GM20000 (cell line): ENCODE results near the gene TMC8.

Source experiments
- DNase-seq: peaks from one replicate; pipeline ENCODE4 v3.0.0; 2012; ENCODE audit warnings: low spot score
- TF ChIP-seq, protein P1 (sequence below): IDR thresholded peaks from 2 replicates; pipeline ENCODE4 v1.5.1; 2012; ENCODE audit warnings: mild to moderate bottlenecking, control low read depth; ENCODE audit errors: extremely low read depth, missing control alignments

The TMC8 gene

GRCh38 chr17:78184868-78185267, 54.3 kb downstream of the TMC8 start:
- TF ChIP-seq, protein P1, sequence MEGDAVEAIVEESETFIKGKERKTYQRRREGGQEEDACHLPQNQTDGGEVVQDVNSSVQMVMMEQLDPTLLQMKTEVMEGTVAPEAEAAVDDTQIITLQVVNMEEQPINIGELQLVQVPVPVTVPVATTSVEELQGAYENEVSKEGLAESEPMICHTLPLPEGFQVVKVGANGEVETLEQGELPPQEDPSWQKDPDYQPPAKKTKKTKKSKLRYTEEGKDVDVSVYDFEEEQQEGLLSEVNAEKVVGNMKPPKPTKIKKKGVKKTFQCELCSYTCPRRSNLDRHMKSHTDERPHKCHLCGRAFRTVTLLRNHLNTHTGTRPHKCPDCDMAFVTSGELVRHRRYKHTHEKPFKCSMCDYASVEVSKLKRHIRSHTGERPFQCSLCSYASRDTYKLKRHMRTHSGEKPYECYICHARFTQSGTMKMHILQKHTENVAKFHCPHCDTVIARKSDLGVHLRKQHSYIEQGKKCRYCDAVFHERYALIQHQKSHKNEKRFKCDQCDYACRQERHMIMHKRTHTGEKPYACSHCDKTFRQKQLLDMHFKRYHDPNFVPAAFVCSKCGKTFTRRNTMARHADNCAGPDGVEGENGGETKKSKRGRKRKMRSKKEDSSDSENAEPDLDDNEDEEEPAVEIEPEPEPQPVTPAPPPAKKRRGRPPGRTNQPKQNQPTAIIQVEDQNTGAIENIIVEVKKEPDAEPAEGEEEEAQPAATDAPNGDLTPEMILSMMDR: no peak

DNA sequence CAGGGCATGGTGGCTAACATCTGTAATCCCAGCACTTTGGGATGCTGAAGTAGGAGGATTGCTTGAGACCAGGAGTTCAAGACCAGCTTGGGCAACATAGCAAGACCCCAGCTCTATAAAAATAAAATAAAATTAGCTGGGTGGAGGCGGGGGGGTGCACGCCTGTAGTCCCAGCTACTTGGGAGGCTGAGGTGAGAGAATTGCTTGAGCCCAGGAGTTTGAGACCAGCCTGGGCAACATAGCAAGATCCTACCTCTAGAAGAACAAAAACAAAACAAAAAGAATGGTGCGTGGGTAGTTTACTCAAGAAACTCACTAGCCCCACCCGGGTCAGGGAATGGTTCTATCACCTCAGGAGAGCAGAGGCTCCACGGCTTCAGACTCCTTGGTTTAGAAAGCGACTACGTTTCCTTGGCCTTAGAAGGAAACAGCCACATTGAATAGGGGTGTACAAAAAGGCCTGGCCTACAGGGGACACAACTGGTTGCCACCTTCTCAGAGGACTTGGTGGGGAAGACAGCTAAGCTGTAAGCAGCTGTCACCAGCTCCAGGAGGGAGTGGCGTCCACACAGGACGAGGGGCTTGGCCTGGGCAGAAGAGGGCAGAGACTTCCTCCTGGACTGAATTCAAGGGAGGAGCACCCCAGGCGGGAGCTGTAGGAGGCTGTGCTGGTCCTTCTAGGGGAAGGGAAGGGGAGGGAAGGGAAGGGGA, 55.6 kb downstream of the TMC8 start:
- TF ChIP-seq, protein P1: no peak
- no peak for DNase-seq

More at GRCh38 chr17:78184868-78185267, 54.3 kb downstream of the TMC8 start:
- DNase-seq: no peak

DNA sequence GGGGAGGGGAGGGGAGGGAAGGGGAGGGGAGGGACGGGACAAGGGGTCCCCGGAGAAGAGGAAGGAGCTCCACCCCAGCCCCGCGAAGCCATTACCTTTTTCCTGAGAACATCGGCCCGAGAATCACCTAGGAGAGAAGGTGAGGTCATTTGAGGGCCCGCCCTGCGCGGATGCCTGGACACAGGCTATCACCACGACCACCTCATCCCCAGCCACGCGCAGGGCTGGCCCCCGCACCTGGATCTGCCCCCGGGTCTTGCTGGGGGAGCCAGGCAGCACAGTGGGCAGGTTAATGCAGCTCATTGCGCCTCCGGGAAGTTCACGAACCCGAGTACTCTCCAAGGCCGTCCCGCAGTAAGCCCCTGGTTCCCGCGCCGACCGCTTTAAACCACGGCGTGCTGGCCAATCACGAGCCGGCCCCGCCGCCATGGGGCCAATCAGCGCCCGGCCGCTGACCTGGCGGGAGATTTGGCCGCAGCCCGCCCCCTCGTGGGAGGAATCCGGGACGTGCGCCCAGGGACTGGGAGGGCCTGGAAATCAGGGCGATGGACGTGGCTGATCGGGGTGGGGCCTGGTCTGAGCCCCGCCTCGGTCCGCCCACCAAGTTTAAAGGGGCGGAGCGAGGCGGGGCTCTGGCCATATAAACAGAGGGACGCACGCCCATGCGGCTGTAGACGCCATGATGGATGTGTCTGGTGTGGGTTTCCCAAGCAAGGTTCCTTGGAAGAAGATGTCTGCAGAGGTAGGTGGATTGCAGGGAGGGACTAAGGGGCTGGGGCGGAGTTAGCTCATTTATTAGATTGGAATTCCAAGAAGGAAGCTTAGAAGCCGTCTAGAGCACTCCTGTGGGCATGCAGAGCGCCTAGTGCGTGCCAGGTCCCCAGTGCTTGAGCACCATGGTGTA, 56.4 kb downstream of the TMC8 start, which contains the start of the genes AFMID and TK1:
TSS of gene AFMID (plus strand) at position 671 of the 904 bp plus-strand sequence. CDS start at position 680, 9 bp downstream.
TSS of gene TK1 (minus strand) at position 361 of the 904 bp plus-strand sequence. CDS start at position 303, 58 bp downstream.
- peak; percentile 97 for DNase-seq
- TF ChIP-seq, protein P1: peak; percentile 27
